GM18505 (cell line): Measurements from ENCODE around the gene HOXA7.

ENCODE experiments used
- ATAC-seq: cut with Tn5 transposase; IDR thresholded peaks from one replicate; pipeline ENCODE4 v1.9.1; 2021; ENCODE audit not compliant: unreplicated experiment
- POLR2A ChIP-seq: IDR thresholded peaks from 4 replicates; pipeline ENCODE4 v1.6.1; 2011; ENCODE audit warnings: borderline replicate concordance; ENCODE audit not compliant: insufficient read depth, insufficient read length; ENCODE audit errors: extremely low read depth

HOXA7 gene

GRCh38 chr7:27145165-27145913 is 11.1 kb downstream of the HOXA7 start:
- no peak for TF ChIP-seq POLR2A
- ATAC-seq, result no peak

GRCh38 chr7:27144781-27145164 is 11.7 kb downstream of the HOXA7 start:
- TF ChIP-seq POLR2A, result no peak
- ATAC-seq, result no peak

- TF ChIP-seq POLR2A, result no peak
- ATAC-seq, result no peak
Observed at GRCh38 chr7:27143950-27144780, 12.3 kb downstream of the HOXA7 start.

GRCh38 chr7:27143023-27143949 is 13.2 kb downstream of the HOXA7 start, which contains the start of gene HOXA5:
Gene HOXA5 (minus strand): TSS chr7:27143681. CDS start chr7:27143607, 74 bp downstream.
- TF ChIP-seq POLR2A, result no peak
- ATAC-seq, result no peak

DNA sequence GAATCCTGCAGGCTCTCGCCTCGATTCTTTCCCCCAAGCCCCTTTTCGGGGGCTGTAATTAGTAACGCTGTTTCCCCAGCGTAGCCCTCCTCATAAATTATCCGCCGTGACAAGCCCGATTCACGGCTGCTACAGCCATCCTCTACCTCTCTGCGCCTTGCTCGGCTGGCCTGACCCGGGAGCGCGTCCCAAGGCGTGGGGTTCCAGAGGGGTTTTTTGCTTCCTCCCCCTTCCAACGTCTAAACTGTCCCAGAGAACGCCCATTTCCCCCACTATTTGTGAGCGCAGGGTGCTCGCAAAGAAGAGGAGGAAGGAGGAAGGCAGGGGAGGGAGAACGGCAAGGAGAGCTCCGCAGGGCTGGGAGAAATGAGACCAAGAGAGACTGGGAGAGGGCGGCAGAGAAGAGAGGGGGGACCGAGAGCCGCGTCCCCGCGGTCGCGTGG is 13.9 kb downstream of the HOXA7 start:
- no peak for TF ChIP-seq POLR2A
- ATAC-seq, result no peak

- no peak for ATAC-seq
- no peak for TF ChIP-seq POLR2A
Observed at GRCh38 chr7:27141923-27142579, 14.4 kb downstream of the HOXA7 start.

- no peak for ATAC-seq
- TF ChIP-seq POLR2A, result no peak
Observed at GRCh38 chr7:27141137-27141922, 15.1 kb downstream of the HOXA7 start.

DNA sequence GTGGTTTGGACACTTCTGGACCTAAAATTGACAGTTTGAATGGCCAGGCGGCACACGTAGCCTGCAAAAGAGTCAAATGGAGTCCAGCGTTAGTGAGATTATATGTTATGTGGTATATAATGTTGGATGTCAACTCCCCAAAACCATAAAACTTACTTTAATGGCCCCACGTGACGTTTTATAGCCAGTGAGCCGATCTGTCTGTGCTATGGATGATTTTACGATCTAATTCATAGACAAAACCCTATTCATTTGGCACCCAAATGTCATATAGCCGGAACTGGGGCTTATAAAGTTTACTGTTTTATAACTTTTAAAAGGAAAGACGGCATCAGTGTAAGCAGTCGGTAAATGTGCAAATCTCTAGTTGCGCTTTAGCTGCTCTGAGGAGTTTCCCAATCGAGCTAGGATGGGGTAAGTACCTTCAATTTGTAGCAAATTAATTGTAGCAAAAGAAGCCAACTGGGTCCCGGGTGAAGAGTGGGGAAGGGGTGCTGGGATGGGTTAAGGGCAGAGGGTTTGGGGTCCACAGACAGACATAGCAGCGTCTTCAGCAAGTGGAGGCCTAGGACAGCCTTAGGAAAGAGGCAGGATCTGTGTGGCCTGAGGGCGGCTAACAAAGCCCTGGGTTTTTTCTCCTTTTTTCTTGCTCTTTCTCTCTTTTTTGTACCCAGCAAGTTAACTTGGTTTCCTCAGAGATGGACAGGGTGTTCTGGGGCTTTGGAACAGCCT is 16.2 kb downstream of the HOXA7 start:
- no peak for ATAC-seq
- TF ChIP-seq POLR2A, result no peak

DNA sequence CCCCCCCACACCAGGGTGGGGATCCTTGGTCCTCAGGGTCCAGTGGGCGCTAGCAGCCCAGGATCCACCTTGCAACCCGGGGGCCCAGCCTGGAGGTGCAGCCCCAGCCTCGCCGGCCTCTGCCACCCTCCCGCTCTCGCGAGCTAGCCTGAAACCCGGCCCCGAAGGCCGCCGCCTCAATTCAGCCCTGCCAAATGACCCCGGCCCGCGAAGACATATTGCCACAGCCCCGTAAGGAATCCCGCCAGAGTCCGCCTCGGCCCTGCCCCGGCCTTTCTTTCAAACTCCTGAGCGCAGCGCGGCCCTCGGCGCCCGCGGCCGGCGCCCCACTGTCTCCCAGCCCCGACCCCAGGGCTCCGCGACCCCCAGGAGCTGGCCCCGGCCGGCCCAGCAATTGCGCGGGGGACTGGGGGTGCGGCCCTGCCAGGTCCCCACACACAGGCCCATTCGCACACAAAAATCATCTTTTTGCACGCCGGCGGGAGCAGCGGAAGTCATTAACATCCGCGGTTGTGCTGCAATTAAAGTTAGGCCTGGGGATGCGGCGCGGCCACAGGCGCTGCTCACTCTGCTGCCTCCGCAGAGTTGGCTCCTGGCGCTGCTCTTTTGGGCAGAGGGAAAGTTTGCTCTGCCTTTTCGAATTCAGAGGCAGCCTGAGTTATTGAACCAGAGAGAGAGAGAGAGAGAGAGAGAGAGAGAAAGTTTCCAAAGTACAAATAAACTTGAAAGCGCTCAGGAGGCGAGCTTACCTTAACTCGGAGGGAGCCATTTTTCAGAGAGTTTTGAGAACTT is 16.9 kb downstream of the HOXA7 start:
- no peak for ATAC-seq
- TF ChIP-seq POLR2A, result no peak

DNA sequence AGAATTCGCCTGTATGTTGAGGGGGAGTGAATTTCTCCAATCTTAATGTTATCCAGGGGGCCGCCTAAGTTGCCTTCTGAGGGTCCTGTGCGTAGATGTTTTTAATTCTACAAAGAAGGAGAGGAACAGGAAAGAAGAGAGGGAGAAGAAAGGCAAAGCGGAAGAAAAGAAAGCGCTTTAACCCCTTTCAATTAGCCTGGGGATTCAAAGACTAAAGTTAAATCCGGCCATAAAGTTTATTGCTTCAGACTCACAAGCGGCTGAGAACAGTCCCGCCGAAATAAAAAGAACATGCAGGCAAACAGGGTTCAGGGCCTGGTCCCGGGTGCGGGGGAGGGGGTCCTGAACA is 17.5 kb downstream of the HOXA7 start:
- no peak for TF ChIP-seq POLR2A
- ATAC-seq, result no peak

DNA sequence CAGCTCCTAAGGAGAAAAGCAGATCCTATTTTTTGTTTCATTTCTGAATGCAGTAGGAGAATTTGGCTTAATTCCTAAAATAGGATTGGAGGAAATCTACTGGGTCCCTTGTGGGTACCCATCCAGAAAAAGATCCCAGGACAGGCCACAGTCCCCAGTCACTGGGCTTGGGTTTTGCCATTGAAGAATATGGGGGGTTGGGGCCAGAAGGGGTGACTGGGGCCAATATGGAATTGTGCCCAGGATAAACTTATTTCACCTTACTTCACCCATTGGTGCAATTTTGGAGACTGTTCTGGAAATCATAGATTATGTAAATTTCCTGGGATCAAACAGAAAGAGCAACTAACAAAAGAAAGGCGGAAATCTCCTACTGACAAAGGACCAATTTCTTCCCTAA is 18.0 kb downstream of the HOXA7 start:
- no peak for TF ChIP-seq POLR2A
- no peak for ATAC-seq
